GM19468 (cell line): ENCODE measurements around the gene SSTR4.
"Not testable (repeated sequence)": the region's sequence is repeated elsewhere in the genome, so short reads cannot be mapped to it uniquely, and the experiment has no call there.

Experiments
- ATAC-seq: cut with Tn5 transposase; IDR thresholded peaks from one replicate; pipeline ENCODE4 v1.9.1; 2021; ENCODE audit warnings: mild to moderate bottlenecking, moderate library complexity, moderate number of reproducible peaks; ENCODE audit not compliant: unreplicated experiment; ENCODE audit errors: extremely low read depth

SSTR4 gene

DNA sequence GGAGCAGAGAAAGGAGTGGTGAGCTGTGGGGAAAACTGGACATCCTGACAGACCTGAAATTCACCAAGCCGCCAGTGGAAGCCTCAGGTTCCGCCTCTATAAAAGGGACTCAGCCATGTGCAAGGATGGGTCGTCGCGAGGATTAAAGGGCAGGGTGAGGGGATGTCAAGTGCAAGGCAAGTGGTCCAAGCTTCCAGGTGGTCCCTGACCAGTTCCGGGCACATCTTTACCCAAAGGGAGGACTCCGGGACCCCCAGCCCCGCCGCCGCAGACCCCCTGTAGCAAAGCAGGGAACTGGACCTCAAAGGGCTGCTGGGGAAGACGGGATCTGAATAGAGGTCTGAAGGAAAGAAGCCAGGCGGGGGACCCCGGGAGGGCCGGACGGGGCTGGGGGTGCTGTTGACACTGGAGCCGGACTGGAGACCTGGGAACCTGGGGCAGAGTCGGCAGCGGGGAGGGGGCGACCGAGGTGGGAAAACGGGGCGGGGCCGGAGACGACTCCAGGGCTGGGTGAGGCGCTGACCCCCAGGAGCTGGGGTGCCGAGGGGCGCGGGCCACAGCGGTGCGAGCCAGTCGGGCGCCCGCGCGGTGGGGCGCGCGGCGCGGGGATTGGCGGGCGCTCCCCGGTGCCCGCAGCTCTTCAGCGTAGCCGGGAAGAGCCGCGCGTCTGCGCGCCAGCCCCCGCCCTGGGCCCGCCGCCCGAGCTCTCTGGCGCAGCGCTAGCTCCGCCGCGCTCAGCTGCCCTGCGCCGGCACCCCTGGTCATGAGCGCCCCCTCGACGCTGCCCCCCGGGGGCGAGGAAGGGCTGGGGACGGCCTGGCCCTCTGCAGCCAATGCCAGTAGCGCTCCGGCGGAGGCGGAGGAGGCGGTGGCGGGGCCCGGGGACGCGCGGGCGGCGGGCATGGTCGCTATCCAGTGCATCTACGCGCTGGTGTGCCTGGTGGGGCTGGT, at the start of gene SSTR4:
Gene SSTR4, plus strand, starts transcription at position 592 of the 951 bp plus-strand sequence. Its CDS starts 172 bp downstream, at position 764.
- no peak for ATAC-seq

- ATAC-seq: no peak
These were observed 48.5 kb upstream of the SSTR4 start for GRCh38 chr20:22986601-22987000.

DNA sequence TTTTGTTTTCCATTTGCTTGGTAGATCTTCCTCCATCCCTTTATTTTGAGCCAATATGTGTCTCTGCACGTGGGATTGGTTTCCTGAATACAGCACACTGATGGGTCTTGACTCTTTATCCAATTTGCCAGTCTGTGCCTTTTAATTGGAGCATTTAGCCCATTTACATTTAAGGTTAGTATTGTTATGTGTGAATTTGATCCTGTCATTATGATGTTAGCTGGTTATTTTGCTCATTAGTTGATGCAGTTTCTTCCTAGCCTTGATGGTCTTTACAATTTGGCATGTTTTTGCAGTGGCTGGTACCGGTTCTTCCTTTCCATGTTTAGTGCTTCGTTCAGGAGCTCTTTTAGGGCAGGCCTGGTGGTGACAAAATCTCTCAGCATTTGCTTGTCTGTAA, 43.7 kb upstream of the SSTR4 start:
- ATAC-seq: not testable (repeated sequence)

DNA sequence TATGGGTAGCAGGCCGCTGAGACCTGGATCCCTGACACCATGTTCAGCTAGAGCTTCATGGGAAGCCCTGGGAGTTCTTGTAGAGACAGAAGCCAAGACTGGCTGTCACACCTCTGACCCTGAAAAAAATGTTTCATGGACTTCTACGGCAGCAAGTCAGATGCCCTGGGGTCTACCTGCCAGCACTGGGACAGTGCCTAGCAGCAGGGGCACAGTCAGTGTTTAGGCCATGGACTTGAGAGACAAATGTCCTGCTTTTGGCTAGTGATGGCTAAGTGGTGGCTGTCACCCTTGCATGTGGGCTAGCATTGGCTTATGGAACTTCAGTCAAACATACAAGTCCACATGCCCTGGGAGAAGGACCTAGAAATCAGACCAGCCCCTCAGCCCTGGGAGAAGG, 41.3 kb upstream of the SSTR4 start:
- no peak for ATAC-seq

GRCh38 chr20:22995923-22996322, 39.2 kb upstream of the SSTR4 start:
- ATAC-seq: no peak

- ATAC-seq: no peak
These were observed 36.6 kb upstream of the SSTR4 start for GRCh38 chr20:22998476-22998875.

GRCh38 chr20:22999756-23000155, 35.4 kb upstream of the SSTR4 start:
- ATAC-seq: no peak

- ATAC-seq: no peak
These were observed 34.7 kb upstream of the SSTR4 start for GRCh38 chr20:23000232-23000947.

GRCh38 chr20:23002276-23002675, 32.8 kb upstream of the SSTR4 start:
- ATAC-seq: no peak

- no peak for ATAC-seq
These were observed 32.0 kb upstream of the SSTR4 start for GRCh38 chr20:23003077-23003635.

DNA sequence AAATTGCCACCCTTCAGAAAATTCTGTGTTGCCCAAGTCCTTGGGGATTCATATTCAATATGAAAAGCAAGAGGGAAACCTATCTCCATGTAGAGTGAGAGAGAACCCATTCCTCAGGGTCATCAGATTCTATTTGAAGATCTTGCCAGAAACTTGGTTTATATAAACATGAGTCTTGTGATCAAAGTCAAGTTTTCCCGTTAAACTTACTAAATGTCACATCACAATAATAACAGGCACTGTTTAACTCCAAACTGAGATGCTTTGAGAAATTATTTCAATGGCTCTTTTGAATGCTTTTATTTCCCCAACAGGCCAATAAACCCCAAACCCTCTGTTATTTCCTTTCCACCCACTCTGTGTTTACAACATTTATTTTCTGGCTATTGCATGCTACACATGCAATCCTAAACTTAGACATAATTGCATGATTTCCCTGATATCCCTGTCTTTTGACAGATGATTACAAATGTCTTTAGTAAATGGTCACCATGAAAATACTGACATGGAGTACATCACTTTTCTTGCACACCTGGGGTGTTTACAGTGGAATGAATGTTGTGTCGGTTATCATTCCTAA, 31.1 kb upstream of the SSTR4 start:
- no peak for ATAC-seq

DNA sequence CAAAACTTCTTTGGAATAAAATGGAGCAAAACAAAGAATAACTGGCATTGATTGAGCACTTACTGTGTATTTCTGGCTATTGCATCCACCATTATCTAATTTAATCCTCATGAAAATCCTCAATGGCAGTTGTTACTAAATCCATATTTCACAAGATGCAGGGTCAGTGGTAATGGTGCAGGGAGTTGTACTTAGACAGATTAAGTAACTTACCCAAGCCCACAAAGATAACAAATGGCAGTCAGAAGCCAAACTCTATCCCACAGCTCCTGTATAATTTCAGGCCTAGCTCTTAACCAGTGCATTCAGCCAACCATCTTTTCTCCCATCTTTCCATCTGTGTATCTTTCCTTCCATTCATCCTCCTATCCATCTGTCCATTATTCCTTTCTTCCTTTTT, 29.3 kb upstream of the SSTR4 start:
- no peak for ATAC-seq

DNA sequence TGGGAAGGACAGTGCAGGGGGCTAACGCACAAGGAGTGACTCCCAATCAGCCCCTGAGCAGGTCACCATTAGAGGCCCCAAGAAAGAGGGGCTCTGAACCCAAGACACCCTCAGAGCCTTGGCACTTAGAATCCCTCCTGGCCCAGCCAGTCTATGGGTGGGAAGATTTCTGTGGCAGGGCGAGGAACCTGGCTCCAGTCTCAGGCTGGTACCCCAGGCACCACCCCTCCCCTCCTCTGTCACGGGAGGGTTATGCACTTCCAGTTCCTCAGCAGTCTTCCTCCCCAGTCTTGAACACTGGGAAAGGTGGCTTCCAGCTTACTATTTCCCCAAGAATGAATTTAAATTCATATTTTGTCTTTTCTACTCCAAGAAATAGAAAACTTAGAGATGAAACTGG, 27.6 kb upstream of the SSTR4 start:
- ATAC-seq: no peak

- no peak for ATAC-seq
These were observed 27.0 kb upstream of the SSTR4 start for GRCh38 chr20:23007886-23008655.

DNA sequence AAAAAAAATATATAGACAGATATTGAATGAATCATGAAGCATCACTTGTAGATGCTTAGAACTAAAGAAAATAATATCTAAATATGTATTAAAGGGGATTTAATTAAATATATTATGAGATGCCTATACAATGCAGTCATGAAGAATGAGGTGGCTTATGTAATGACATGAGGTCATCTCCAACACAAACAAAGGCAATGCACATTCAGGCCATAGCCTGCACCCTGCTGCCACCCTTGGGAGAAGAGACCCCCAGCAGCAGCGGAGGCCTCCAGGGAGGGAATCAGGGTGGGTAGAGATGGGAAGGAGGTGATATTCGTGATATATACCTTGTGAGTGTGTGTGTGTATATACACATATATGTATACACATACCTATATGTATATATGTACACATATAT, 26.4 kb upstream of the SSTR4 start:
- ATAC-seq: no peak

DNA sequence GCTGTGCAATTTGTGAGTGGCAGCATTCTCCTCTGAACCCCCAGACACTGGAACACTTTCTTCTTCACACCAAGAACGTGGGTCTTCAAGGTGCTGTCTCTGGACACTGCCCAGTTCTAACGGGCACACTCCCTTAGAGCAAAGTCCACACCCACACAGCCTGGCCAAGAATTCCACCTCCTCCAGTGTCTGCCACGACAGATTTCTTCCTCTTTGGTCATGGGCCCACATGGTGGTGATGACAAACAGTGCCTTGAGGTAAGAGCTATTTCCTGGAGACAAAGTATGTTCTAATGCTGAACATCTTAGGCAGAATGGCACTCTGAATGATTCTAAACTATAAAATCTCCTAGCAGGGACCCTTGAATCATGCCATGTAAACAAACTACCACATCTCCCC, 25.5 kb upstream of the SSTR4 start:
- ATAC-seq: no peak

DNA sequence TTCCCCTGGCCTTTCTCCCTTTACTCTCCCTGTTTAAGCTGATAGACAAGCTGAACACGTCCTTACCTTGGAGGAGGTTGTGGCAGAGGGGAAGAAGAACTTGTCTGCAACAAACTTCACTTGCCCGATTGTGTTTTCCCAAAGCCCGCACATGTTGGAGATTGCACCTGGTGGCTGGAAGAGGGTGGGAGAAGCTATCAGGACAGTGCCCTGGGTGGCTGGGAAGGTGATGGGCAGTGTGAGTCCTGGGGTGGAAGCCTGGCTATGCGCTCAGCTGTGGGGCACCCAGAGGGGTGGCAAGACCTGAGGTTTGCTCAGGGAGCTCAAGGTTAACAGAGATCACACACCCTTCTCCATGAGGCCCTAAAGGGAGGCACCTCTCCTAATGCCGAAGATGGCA, 25.0 kb upstream of the SSTR4 start:
- no peak for ATAC-seq

DNA sequence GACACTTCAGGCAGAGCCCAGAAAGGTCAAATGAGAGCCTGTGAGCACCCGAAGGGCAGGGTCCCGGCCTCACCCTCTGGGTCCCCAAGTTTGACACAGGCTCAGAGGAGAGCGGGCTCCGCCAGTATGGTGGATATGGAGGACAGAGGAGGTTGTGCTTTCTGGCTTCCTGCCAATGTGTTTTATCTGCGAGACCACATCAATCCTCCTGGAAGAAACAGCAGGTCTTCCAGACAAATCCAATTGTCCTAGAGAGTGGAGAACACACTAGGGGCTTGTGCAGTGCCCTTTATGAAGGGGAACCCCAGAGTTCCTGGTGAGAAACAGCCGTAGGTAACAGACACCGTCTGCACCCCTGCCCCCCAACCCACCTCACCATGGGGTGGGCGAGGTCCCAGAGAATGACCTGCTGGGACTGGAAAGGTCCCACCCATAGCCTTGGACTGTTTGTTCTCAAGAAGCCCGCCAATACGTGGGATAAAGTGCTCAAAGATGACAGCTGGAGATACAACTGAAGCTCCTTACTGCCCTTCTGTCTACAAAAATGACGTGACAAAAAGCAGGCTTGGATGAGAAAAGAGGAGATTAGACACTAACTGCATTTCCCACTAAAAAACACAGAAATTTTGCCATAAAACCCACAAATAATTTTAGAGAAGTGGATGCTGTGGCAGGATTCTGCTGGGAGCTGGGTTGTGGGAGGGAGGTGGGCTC, 23.9 kb upstream of the SSTR4 start:
- no peak for ATAC-seq

- no peak for ATAC-seq
These were observed 21.7 kb upstream of the SSTR4 start for GRCh38 chr20:23013429-23013828.
